Aorta (tissue), 5 donors: ENCODE data around the gene STIM2. TPM values are rescaled to one million over a fixed set of nuclear protein-coding genes. Genes with fewer than 3 reads are reported as not detected.

Experiments used
- ATAC-seq: fragments of 200-7000 bp; cut with Tn5 transposase; one replicate; pipeline ENCODE4 v1.9.1; 2022; ENCODE audit warnings: moderate library complexity; ENCODE audit not compliant: low FRiP score
- DNase-seq, 2 donors: peaks; one replicate each; pipeline ENCODE4 v3.0.0-alpha.2; 2020
- H3K27ac ChIP-seq, 2 donors: one replicate each; pipeline ENCODE4 v1.5.1; 2013; ENCODE audit warnings: low read length in 2 of 2, mild to moderate bottlenecking in 2 of 2, moderate library complexity in 2 of 2, control low read depth in 1 of 2, inconsistent platforms in 1 of 2, low read depth in 1 of 2
- H3K27me3 ChIP-seq, 2 donors: one replicate each; pipeline ENCODE4 v1.6.1; 2013; ENCODE audit warnings: control low read depth in 1 of 2, low read length in 1 of 2, mild to moderate bottlenecking in 1 of 2, moderate library complexity in 1 of 2; ENCODE audit not compliant: insufficient read depth in 2 of 2, control insufficient read depth in 1 of 2
- H3K36me3 ChIP-seq, 2 donors: one replicate each; pipeline ENCODE4 v1.6.1; 2013; ENCODE audit warnings: control low read depth in 1 of 2, low read length in 1 of 2, mild to moderate bottlenecking in 1 of 2; ENCODE audit not compliant: insufficient read depth in 2 of 2, control insufficient read depth in 1 of 2
- H3K4me1 ChIP-seq, 2 donors: one replicate each; pipeline ENCODE4 v1.6.1; 2013; ENCODE audit warnings: low read length in 2 of 2, control low read depth in 1 of 2, mild to moderate bottlenecking in 1 of 2, moderate library complexity in 1 of 2; ENCODE audit not compliant: insufficient read depth in 2 of 2, control insufficient read depth in 1 of 2
- H3K4me3 ChIP-seq, 2 donors: one replicate each; pipeline ENCODE4 v1.5.1; 2013; ENCODE audit warnings: low read length in 2 of 2, control low read depth in 1 of 2, mild to moderate bottlenecking in 1 of 2
- H3K9me3 ChIP-seq: one replicate; pipeline ENCODE4 v1.6.1; 2013; ENCODE audit warnings: mild to moderate bottlenecking, low read length; ENCODE audit not compliant: control insufficient read depth
- WGBS, 2 donors: extraction: QIAGEN DNeasy Blood & Tissue Kit; methylation state at CpG; one replicate each; pipeline ENCODE4 v1.1.7; 2013; 5-methylcytosine and 5-hydroxymethylcytosine counted together
- intact Hi-C, 2 donors: fragments of 100-400 bp; cut with DNase I; formaldehyde crosslinking; loops; one replicate each; pipeline versions ENCODE4 v1.14.2 to v1.15.0; 2022
- polyA plus RNA-seq, 2 donors: library from polyadenylated mRNA; stranded (reverse); fragments of 200-250 nt; gene quantifications; one replicate each; pipeline ENCODE4 v1.2.3, GENCODE V29; 2013
- total RNA-seq, 2 donors: library from RNA; stranded (reverse); fragmentation: NEBNext Ultra II Directional; extraction: Animal tissue kit (Norgen Biotek cat#: 25700); gene quantifications; one replicate each; pipeline ENCODE4 v1.2.1, GENCODE V29; 2021
- donor health status: healthy with polysubstance abuse.
- donor health status: Bipolar disorder and iron deficiency.
- donor health status: DM: no; HTN: no; CAD: no.
- donor health status: DM: no; HTN: no; CAD: no.
- donor health status: DM: yes; HTN: yes; CAD: no.

Gene STIM2
- total and polyA plus RNA-seq, 4 donors: 5.0 to 31.2 (median 12.7) TPM

DNA sequence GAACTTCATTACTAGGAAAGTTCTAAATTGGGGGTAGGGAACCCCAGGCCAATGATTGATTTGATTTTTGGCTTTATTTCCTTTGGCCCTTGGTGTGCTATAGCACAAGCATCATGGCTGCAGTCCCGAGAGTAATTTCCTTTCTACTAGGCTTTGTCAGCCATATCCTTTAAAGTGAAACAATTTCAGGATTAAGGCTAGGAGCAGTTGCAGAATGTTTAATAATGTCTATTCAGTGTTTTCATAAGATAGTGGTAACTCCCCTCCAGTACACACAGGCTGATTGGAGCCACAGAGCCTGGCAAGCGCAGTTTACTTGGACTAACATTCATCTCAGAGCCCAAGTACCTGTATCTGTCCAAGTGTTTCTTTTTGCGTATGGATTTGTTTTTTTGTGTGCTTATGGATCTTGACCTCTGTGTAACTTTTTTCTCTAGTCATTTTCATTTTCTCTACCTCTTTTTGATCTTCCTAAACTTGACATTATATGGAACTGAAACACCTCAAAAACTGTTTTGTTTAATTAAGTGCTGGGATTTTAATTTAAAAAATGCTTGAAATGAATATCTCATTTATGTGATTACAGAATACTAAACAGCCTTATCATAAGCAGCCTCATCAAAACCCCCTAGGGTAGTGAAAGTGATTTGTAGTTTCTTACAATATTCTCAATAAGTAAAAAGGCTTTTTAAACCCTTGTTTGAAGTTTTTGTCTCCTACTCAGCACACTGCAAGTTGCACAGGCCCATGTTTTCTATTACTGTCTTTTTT lies 7.5 kb downstream of the STIM2 start:
- 47 to 53% methylated on average over 3 of the region's 3 CpGs for WGBS, 2 donors
- H3K9me3 ChIP-seq: no peaks in the 10 kb centered on the region
- intact Hi-C loops: loop anchor here (10.0 kb wide), 3 partner anchors 137 to 843 kb away; partner anchors contain the start of gene RBPJ (in 2 of the 2)
- no peak overlapping the region for H3K27ac ChIP-seq
- no peak overlapping the region for H3K4me3 ChIP-seq
- H3K36me3 ChIP-seq: no peaks in the 10 kb centered on the region
- ATAC-seq: no peak
- no peaks in the 10 kb centered on the region for H3K27me3 ChIP-seq
- H3K4me1 ChIP-seq: peaks cover 2 to 4% of the 10 kb centered on the region in 2 donors
- no peak for DNase-seq

DNA sequence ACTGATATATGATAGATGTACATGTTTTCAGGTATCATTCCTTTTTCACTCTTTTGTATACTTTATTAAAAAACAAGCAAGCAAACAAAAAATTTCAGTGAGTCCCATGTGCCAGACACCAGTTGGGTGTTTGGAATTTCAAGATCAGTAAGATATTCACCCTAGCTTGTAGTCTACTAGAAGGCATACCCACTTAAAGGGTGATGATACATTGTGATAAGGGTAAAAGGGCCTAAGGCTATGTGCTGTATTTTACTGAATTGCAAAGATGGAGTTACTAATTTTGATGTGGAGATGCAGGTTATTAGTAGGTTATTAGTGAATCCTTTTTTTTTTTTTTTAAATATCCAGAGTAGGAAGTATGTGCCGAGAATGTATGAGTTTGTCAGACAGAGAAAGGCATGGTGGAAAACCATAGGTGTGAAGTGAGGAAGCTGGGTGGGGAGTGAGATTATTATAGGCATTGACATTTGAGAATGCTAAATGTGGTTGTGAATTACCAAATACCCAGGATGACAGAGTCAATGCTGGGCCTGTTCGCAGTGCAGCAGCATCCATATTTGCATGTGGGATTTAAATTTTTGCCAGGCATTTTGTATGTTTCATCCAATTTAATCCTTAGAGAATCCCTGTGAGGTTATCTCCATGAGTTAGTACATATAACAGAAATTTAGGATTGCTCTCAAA lies 10.1 kb downstream of the STIM2 start:
- Histone ChIP-seq H3K9me3 (no peaks in the 10 kb centered on the region), H3K27me3 (no peaks in the 10 kb centered on the region), H3K36me3 (no peaks in the 10 kb centered on the region), H3K4me3 (no peak overlapping the region), H3K4me1 (peaks cover 2 to 4% of the 10 kb centered on the region in 2 donors), H3K27ac (no peak overlapping the region)
- intact Hi-C loops: no loop called here
- WGBS, 2 donors: 96 to 100% methylated on average over 2 of the region's 2 CpGs
- no peak for ATAC-seq
- DNase-seq: no peak

DNA sequence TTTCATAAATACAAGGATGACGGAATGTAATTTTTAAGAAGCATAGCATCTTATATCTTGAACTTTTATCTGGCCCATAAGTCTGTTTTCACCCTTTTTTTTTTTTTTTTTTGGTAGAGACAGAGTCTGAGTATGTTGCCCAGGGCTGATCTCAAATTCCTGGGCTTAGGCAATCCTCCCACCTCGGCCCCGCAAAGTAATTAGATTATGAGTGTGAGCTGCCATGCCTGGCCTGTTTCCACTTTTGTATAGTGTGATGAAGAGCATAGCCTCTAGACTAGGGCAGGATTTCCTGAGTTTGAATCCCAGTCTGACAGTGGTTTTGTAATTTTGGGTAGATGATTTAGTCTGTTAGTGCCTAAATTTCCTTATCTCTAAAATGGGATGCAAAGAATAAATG lies 11.0 kb downstream of the STIM2 start:
- Histone ChIP-seq H3K27ac (no peak overlapping the region), H3K9me3 (no peaks in the 10 kb centered on the region), H3K27me3 (no peaks in the 10 kb centered on the region), H3K4me3 (no peak overlapping the region), H3K36me3 (no peaks in the 10 kb centered on the region), H3K4me1 (peaks cover 2 to 4% of the 10 kb centered on the region in 2 donors)
- intact Hi-C loops: no loop called here
- 74 to 77% methylated on average over 3 of the region's 3 CpGs for WGBS, 2 donors
- ATAC-seq (no peak), DNase-seq (no peak)

DNA sequence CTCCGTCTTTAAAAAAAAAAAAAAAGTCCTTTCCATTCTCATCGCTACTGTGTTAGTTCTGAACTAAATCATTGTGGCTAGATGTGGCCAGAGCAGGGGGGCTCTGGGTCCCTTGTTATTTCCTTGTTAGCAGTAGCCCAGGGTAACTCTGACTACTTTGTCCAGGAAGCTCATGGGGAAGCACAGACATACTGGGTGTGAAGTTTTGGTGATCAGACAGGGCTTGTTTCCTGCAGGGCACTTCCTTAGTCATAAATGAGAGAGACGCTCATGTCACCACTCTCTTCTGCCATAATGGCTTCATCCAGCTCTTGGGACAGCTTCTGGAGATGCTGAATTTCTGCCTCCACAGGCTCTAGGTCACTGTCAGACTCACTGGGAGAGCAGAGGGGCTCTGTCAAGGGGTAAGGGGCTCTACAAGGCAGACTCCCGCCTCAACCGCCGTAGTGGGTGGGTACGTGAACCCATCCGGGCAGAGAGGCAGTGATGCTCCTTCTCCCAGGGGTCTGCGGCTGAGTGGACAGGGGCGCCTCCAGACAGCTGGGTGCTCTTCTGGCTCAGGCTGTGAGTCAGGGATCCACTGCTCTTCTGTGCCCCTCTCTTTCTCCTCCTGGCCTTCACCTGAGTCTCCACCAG lies 12.9 kb downstream of the STIM2 start:
- ATAC-seq (no peak), DNase-seq (no peak)
- WGBS, 2 donors: 87 to 93% methylated on average over 10 of the region's 10 CpGs

DNA sequence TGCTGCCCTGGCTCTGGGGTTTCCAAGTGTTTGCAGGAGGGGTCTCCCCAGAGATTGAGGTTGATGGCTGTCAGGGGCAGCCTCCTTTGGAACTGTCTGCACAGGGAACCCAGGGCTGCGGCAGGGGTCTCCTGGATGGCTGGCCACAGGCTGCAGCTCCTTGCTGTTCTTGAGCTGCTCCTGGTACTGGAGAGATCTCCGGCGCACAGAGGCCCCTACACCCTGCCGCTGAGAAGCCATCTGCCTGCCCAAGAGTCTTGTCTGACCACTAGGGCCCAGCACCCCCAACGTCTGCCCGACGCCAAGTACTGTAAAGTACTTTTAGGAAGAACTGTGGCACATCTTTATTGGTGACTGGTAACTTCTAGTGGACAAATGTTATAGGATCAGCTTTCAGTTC lies 13.5 kb downstream of the STIM2 start:
- DNase-seq: no peak
- Histone ChIP-seq H3K27ac (no peak overlapping the region), H3K4me1 (no peaks in the 10 kb centered on the region), H3K4me3 (no peak overlapping the region), H3K27me3 (no peaks in the 10 kb centered on the region), H3K9me3 (no peaks in the 10 kb centered on the region), H3K36me3 (no peaks in the 10 kb centered on the region)
- intact Hi-C loops: no loop called here
- WGBS, 2 donors: 95 to 98% methylated on average over 7 of the region's 7 CpGs
- ATAC-seq: no peak

More for the DNA sequence above, 12.9 kb downstream of the STIM2 start:
- no peaks in the 10 kb centered on the region for H3K36me3 ChIP-seq
- H3K4me1 ChIP-seq: no peaks in the 10 kb centered on the region
- no peaks in the 10 kb centered on the region for H3K27me3 ChIP-seq
- H3K27ac ChIP-seq: no peak overlapping the region
- no peaks in the 10 kb centered on the region for H3K9me3 ChIP-seq
- intact Hi-C loops: no loop called here
- no peak overlapping the region for H3K4me3 ChIP-seq

DNA sequence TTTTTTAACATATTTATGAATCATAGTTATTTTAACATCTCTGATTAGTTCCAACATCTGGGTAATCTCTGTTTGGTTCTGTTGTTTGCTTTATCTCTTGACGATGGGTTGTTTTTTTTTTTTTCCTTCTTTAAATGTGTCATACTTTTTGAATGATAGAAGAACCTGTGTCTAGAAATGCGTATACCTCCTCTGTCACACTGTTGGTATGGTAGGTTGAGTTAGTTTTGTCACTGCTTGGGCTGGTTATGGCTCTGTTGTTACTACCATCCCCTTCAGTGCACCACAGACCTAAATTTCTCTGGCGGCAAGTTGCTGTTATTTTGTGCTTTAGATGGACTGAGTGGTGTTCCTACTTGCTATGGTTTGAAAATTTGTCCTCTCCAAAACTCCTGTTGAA lies 16.8 kb downstream of the STIM2 start:
- no peaks in the 10 kb centered on the region for H3K9me3 ChIP-seq
- no peak overlapping the region for H3K27ac ChIP-seq
- H3K27me3 ChIP-seq: no peaks in the 10 kb centered on the region
- no peak for DNase-seq
- intact Hi-C loops: no loop called here
- no peaks in the 10 kb centered on the region for H3K4me1 ChIP-seq
- no peak for ATAC-seq
- no peak overlapping the region for H3K4me3 ChIP-seq
- no peaks in the 10 kb centered on the region for H3K36me3 ChIP-seq
- 94 to 98% methylated on average over 3 of the region's 3 CpGs for WGBS, 2 donors

DNA sequence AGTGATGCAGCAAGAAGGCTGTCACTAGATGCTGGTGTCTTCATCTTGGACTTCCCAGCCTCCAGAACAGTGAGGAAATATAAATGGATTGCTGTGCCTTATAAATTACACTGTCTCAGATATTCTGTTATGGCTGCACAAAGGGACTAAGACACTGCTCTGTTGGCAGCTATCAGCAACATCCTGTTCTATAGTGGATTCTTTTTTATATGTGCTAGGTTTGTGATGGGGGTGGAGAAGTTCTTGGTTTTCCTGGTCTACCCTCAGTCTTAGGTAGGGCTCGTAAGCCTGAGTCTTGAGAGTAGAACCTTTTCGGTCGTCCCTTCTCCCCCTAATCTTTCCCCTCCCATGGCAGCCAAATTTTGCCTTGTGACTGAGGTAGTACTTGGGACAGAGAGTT lies 17.3 kb downstream of the STIM2 start:
- Histone ChIP-seq H3K27ac (no peak overlapping the region), H3K36me3 (no peaks in the 10 kb centered on the region), H3K4me3 (no peak overlapping the region), H3K9me3 (no peaks in the 10 kb centered on the region), H3K27me3 (no peaks in the 10 kb centered on the region), H3K4me1 (no peaks in the 10 kb centered on the region)
- intact Hi-C loops: no loop called here
- DNase-seq (no peak), ATAC-seq (no peak)
- WGBS, 2 donors: 97 to 100% methylated on average over 3 of the region's 3 CpGs

DNA sequence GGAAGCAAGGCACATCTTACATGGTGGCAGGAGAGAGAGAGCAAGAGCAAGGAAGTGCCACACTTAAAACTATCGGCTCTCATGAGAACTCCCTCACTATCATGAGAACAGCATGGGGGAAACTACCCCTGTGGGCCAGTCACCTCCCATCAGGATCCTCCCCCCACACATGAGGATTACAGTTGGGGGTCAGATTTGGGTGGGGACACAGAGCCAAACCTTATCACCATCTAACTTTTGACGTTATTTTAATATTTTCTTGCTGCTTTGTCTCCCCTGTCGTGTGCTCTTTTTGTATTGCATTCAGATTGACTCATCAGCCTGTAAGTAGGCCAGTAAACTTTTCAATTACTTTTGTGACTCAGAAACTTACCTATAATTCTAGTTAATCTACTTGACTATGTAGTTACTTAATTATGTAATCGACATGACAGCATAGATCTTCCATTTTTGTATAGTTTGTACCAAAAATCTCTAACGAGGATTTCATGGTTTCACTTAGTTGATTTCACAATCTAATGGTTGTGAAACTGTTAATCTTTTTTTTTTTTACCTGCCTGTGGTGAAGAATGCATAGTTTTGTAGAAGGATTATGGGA lies 18.3 kb downstream of the STIM2 start:
- Histone ChIP-seq H3K36me3 (no peaks in the 10 kb centered on the region), H3K27me3 (no peaks in the 10 kb centered on the region), H3K4me3 (no peak overlapping the region), H3K4me1 (no peaks in the 10 kb centered on the region), H3K27ac (no peak overlapping the region), H3K9me3 (no peaks in the 10 kb centered on the region)
- ATAC-seq (no peak), DNase-seq (no peak)
- WGBS, 2 donors: 89 to 91% methylated on average over 5 of the region's 5 CpGs
- intact Hi-C loops: no loop called here
